Measurements from ENCODE around the gene XIRP1. TPM values are rescaled to one million over a fixed set of nuclear protein-coding genes. Genes with fewer than 3 reads are reported as not detected.

XIRP1 gene
- total RNA-seq, 1 experiment from 2014 or later, result not detected

DNA sequence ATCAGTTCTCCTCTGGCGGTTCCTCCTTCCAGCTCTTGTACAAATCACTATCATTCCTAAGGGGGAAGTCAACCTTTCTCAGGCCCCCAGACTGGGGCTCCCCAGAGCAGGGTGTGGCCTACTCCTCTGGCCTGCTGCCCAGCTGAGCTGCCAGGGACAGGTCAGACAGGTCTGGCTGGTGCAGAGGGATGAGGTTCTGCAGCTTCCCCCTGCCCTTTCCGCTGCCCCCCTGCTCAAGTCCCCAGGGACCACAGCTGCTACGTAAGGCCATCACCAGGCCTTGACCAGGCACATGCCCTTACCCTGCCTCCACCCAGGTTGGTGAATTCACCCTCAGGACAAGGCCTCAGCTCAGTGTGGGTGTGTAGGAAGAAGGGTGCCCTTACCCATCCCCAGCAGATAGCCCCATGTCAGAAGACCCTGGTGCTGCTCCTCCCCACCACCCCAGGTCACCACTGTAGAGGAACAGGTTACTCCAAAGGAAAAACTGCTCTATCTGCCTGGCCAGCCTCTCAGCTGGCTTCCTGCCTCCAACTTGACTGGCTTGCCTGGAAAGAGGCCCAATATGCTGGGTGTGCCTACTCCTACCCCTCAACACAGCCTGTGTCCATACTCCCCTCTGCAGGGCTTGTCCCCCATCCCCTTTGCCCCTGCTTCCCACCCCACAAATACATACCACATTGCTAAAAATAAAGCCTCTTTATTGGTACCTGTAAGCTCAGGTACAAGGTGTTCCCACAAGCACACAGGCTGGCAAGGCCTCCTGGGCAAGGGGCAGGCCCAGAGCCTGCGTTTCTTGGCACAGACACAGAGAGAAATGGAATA lies 51.0 kb downstream of the XIRP1 start:
- H3K4me3 ChIP-seq (ENCODE audit: insufficient read depth, low read depth, low read length), result no peak overlapping the region
- no peaks in the 10 kb centered on the region for H3K27me3 ChIP-seq (ENCODE audit: control insufficient read depth, insufficient read depth, low read length)
- peaks cover 19% of the 10 kb centered on the region for H3K36me3 ChIP-seq (replicated peaks; ENCODE audit: control insufficient read depth, insufficient read depth, low read length)
- peak; percentile 27 for DNase-seq

DNA sequence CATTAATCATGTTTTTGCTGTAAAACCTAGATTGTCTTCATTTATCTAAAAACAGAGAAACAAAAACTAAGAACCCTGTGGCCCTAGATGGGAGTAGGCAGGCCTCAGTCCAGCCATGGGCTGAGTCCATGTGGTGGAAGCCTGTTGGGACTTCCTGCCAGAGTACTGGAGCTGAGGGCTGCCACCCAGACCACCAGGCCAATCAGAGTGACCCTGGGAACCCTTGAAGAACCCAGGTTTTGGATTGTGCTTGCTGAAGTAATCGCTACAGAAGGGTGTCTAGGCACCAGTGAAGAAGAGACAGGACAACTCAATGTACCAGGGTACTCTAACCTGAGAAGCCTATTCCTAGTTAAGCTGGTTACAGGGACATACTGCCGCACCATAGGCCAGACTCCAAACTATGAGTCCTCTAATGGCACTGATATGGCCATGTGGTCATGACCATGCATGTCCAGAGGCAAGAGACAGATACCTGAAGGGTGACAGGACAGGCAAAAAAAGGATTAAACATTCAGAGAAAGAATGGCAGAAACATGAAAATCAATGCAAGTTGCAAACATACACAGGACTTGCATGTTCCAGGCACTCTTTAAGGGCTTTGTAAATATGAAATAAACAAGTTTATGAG lies 51.9 kb downstream of the XIRP1 start:
- no peaks in the 10 kb centered on the region for H3K27me3 ChIP-seq (ENCODE audit: control insufficient read depth, insufficient read depth, low read length)
- peak; percentile 36 for DNase-seq
- peaks cover 17% of the 10 kb centered on the region for H3K36me3 ChIP-seq (replicated peaks; ENCODE audit: control insufficient read depth, insufficient read depth, low read length)
- H3K4me3 ChIP-seq (ENCODE audit: insufficient read depth, low read depth, low read length), result no peak overlapping the region

DNA sequence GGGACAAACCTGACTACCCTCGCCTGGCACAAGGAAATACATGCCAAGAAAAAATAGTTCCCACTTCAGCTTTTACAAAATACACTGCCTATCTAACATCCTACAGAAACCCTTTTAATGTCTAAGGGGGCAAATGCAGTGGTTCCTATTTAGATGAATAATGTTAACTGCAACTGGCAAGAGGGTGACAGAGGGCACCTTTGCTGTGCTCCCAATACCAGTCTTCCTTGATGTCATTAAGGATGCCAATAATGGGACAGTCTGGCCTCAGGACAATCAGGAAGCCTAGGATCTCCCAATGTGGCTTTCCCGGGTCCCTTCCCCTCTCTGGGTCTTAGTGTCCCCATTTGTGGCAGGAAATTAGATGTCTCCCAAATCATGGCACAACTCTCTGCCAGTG lies 53.0 kb downstream of the XIRP1 start:
- no peak for DNase-seq
- Histone ChIP-seq H3K36me3 (replicated peaks; ENCODE audit: control insufficient read depth, insufficient read depth, low read length) (peaks cover 13% of the 10 kb centered on the region), H3K4me3 (ENCODE audit: insufficient read depth, low read depth, low read length) (no peak overlapping the region), H3K27me3 (ENCODE audit: control insufficient read depth, insufficient read depth, low read length) (no peaks in the 10 kb centered on the region)

- DNase-seq, result peak; percentile 31
- no peak overlapping the region for H3K4me3 ChIP-seq (ENCODE audit: insufficient read depth, low read depth, low read length)
- no peaks in the 10 kb centered on the region for H3K27me3 ChIP-seq (ENCODE audit: control insufficient read depth, insufficient read depth, low read length)
Measured at GRCh38 chr3:39138804-39139415, 53.5 kb downstream of the XIRP1 start.

GRCh38 chr3:39137991-39138803 lies 54.2 kb downstream of the XIRP1 start:
- DNase-seq, result no peak

More at GRCh38 chr3:39138804-39139415, 53.5 kb downstream of the XIRP1 start:
- H3K36me3 ChIP-seq (replicated peaks; ENCODE audit: control insufficient read depth, insufficient read depth, low read length), result peaks cover 11% of the 10 kb centered on the region

DNA sequence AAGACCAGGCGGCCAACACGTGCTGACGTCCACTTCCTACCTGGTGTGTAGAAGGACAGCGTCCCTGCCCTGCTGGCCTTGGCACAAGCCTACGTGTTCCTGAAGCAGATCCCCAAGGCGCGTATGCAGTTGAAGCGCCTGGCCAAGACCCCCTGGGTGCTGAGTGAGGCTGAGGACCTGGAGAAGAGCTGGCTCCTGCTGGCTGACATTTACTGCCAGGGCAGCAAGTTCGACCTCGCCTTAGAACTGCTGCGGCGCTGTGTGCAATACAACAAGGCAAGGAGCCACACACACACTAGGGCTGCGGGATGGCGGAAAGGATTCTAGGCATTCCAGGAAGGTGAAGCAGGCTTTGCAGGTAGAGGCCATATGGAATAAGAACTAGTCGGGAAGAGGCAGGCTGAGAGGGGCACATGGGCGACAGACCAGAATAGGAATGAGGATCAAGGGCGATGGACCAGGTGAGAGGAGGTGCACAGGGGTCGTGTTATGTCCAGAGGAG lies 54.9 kb downstream of the XIRP1 start:
- Histone ChIP-seq H3K4me3 (ENCODE audit: insufficient read depth, low read depth, low read length) (no peak overlapping the region), H3K36me3 (replicated peaks; ENCODE audit: control insufficient read depth, insufficient read depth, low read length) (peaks cover 3% of the 10 kb centered on the region; the same call in 1 of the 2 replicates), H3K27me3 (ENCODE audit: control insufficient read depth, insufficient read depth, low read length) (no peaks in the 10 kb centered on the region)
- DNase-seq, result no peak

More at GRCh38 chr3:39137991-39138803, 54.2 kb downstream of the XIRP1 start:
- H3K36me3 ChIP-seq (replicated peaks; ENCODE audit: control insufficient read depth, insufficient read depth, low read length), result peaks cover 5% of the 10 kb centered on the region
- no peak overlapping the region for H3K4me3 ChIP-seq (ENCODE audit: insufficient read depth, low read depth, low read length)
- H3K27me3 ChIP-seq (ENCODE audit: control insufficient read depth, insufficient read depth, low read length), result no peaks in the 10 kb centered on the region

- H3K4me3 ChIP-seq (ENCODE audit: insufficient read depth, low read depth, low read length), result no peak overlapping the region
- no peaks in the 10 kb centered on the region for H3K27me3 ChIP-seq (ENCODE audit: control insufficient read depth, insufficient read depth, low read length)
- DNase-seq, result peak; percentile 47
Measured at GRCh38 chr3:39136533-39137434, 55.6 kb downstream of the XIRP1 start.

GRCh38 chr3:39135170-39135805 lies 57.1 kb downstream of the XIRP1 start:
- no peak for DNase-seq
- no peaks in the 10 kb centered on the region for H3K27me3 ChIP-seq (ENCODE audit: control insufficient read depth, insufficient read depth, low read length)
- no peak overlapping the region for H3K4me3 ChIP-seq (ENCODE audit: insufficient read depth, low read depth, low read length)
- H3K36me3 ChIP-seq (replicated peaks; ENCODE audit: control insufficient read depth, insufficient read depth, low read length), result no peaks in the 10 kb centered on the region

More at GRCh38 chr3:39136533-39137434, 55.6 kb downstream of the XIRP1 start:
- H3K36me3 ChIP-seq (replicated peaks; ENCODE audit: control insufficient read depth, insufficient read depth, low read length), result peaks cover 3% of the 10 kb centered on the region; the same call in 1 of the 2 replicates

- H3K36me3 ChIP-seq (replicated peaks; ENCODE audit: control insufficient read depth, insufficient read depth, low read length), result no peaks in the 10 kb centered on the region
- no peak overlapping the region for H3K4me3 ChIP-seq (ENCODE audit: insufficient read depth, low read depth, low read length)
- no peaks in the 10 kb centered on the region for H3K27me3 ChIP-seq (ENCODE audit: control insufficient read depth, insufficient read depth, low read length)
- DNase-seq, result no peak
Measured at GRCh38 chr3:39134305-39134704, 58.1 kb downstream of the XIRP1 start.

DNA sequence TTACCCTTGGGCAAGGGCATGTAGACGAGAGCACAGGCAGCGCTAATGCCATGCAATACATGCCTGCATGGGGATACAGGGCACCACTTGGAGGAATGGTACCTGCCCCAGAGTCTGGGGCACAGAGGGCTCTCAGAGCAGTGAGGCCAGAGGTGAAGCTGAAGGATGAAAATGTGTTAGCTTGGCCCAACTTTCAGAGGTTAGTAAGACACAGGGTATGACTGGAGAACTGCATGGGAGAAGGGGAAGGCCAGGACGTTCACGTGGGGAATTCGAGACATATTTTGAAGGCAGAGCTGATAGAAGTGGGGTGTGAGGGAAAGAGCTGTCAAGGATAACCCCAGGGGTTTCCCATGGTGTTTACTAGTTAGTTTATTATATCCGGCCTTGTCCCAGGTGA lies 58.6 kb downstream of the XIRP1 start:
- Histone ChIP-seq H3K27me3 (ENCODE audit: control insufficient read depth, insufficient read depth, low read length) (no peaks in the 10 kb centered on the region), H3K4me3 (ENCODE audit: insufficient read depth, low read depth, low read length) (no peak overlapping the region), H3K36me3 (replicated peaks; ENCODE audit: control insufficient read depth, insufficient read depth, low read length) (no peaks in the 10 kb centered on the region)
- no peak for DNase-seq

Data from H7 (cell line).